ENCODE data around the gene RNF150.

The RNF150 gene

GRCh38 chr4:140926672-140927071 lies 206.6 kb downstream of the RNF150 start:
- TF ChIP-seq CTCF (IDR thresholded peaks at IDR 0.05; ENCODE audit: low read depth, low read length, missing control alignments), result no peak
- Histone ChIP-seq H3K4me3 (ENCODE audit: low read depth, low read length) (no peak overlapping the region), H3K36me3 (replicated peaks) (no peaks in the 10 kb centered on the region), H3K27ac (peak overlapping the region; percentile 21), H3K27me3 (replicated peaks) (no peaks in the 10 kb centered on the region)
- no peak for DNase-seq
- in situ Hi-C loops (cut with HindIII; ENCODE audit: low pct_ligation_motif_present, low sequenced_read_pairs), result no loop called here

- Histone ChIP-seq H3K4me3 (ENCODE audit: low read depth, low read length) (no peak overlapping the region), H3K27me3 (replicated peaks) (no peaks in the 10 kb centered on the region), H3K36me3 (replicated peaks) (no peaks in the 10 kb centered on the region), H3K27ac (no peak overlapping the region)
- no peak for TF ChIP-seq CTCF (IDR thresholded peaks at IDR 0.05; ENCODE audit: low read depth, low read length, missing control alignments)
- DNase-seq, result no peak
- in situ Hi-C loops (cut with HindIII; ENCODE audit: low pct_ligation_motif_present, low sequenced_read_pairs), result no loop called here
Measured at GRCh38 chr4:140925417-140925816, 207.9 kb downstream of the RNF150 start.

GRCh38 chr4:140924761-140925392 lies 208.4 kb downstream of the RNF150 start:
- no peak for DNase-seq
- Histone ChIP-seq H3K4me3 (ENCODE audit: low read depth, low read length) (no peak overlapping the region), H3K27ac (no peak overlapping the region), H3K36me3 (replicated peaks) (no peaks in the 10 kb centered on the region), H3K27me3 (replicated peaks) (no peaks in the 10 kb centered on the region)
- in situ Hi-C loops (cut with HindIII; ENCODE audit: low pct_ligation_motif_present, low sequenced_read_pairs), result no loop called here
- no peak for TF ChIP-seq CTCF (IDR thresholded peaks at IDR 0.05; ENCODE audit: low read depth, low read length, missing control alignments)

- TF ChIP-seq CTCF (IDR thresholded peaks at IDR 0.05; ENCODE audit: low read depth, low read length, missing control alignments), result no peak
- no peaks in the 10 kb centered on the region for H3K27me3 ChIP-seq (replicated peaks)
- in situ Hi-C loops (cut with HindIII; ENCODE audit: low pct_ligation_motif_present, low sequenced_read_pairs), result no loop called here
Measured at GRCh38 chr4:140906993-140907962, 226.0 kb downstream of the RNF150 start.

GRCh38 chr4:140904904-140905303 lies 228.4 kb downstream of the RNF150 start:
- H3K27me3 ChIP-seq (replicated peaks), result no peaks in the 10 kb centered on the region
- DNase-seq, result no peak
- no peak for TF ChIP-seq CTCF (IDR thresholded peaks at IDR 0.05; ENCODE audit: low read depth, low read length, missing control alignments)
- no peak overlapping the region for H3K4me3 ChIP-seq (ENCODE audit: low read depth, low read length)
- in situ Hi-C loops (cut with HindIII; ENCODE audit: low pct_ligation_motif_present, low sequenced_read_pairs), result no loop called here
- H3K27ac ChIP-seq, result no peak overlapping the region
- H3K36me3 ChIP-seq (replicated peaks), result no peaks in the 10 kb centered on the region

More at GRCh38 chr4:140906993-140907962, 226.0 kb downstream of the RNF150 start:
- no peak for DNase-seq
- no peak overlapping the region for H3K4me3 ChIP-seq (ENCODE audit: low read depth, low read length)
- H3K36me3 ChIP-seq (replicated peaks), result no peaks in the 10 kb centered on the region
- H3K27ac ChIP-seq, result no peak overlapping the region
